Measurements from ENCODE around the gene OR2W1.

DNA sequence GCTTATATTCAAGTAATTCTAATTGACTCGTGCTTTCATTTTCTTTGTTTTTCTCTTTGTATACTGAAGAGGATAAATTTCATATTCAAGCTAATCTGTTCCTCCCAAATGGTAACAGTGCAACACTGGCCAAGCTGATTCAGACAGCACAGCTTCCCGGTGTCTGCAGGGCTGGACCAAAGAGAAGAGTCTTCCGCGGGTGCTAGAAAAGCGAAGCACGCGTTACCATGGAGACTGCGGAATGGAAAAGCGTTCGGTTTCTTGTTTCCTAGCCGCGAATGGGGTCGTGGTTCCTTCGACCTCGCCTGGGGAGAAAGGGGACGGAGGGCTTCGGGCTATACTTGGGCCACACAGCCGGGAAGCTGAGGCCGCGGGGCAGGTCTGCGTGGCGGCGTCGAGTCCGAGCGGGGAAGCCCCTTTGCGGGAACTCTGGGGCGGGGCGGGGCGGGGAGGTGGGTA is 33.7 kb downstream of the OR2W1 start:
- TF ChIP-seq, protein P1, sequence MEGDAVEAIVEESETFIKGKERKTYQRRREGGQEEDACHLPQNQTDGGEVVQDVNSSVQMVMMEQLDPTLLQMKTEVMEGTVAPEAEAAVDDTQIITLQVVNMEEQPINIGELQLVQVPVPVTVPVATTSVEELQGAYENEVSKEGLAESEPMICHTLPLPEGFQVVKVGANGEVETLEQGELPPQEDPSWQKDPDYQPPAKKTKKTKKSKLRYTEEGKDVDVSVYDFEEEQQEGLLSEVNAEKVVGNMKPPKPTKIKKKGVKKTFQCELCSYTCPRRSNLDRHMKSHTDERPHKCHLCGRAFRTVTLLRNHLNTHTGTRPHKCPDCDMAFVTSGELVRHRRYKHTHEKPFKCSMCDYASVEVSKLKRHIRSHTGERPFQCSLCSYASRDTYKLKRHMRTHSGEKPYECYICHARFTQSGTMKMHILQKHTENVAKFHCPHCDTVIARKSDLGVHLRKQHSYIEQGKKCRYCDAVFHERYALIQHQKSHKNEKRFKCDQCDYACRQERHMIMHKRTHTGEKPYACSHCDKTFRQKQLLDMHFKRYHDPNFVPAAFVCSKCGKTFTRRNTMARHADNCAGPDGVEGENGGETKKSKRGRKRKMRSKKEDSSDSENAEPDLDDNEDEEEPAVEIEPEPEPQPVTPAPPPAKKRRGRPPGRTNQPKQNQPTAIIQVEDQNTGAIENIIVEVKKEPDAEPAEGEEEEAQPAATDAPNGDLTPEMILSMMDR (IDR thresholded peaks at IDR 0.05; ENCODE audit: low read depth, low read length, poor library complexity, severe bottlenecking), result no peak
- no peak for TF ChIP-seq EZH2phosphoT487 (IDR thresholded peaks at IDR 0.05; ENCODE audit: borderline replicate concordance, low read length)
